Neural cell (in vitro differentiated cells): Measurements from ENCODE around the gene HOXB9.

Source experiments
- EP300 ChIP-seq: fragments of 450-650 bp; conservative IDR thresholded peaks from 2 replicates; pipeline ENCODE4 v1.6.1; 2014; ENCODE audit warnings: antibody characterized with exemption, mild to moderate bottlenecking, moderate library complexity; ENCODE audit not compliant: poor library complexity, severe bottlenecking
- EZH2 ChIP-seq: fragments of 200-600, 300-800 bp; shearing (Covaris generic), sonication (generic); IDR thresholded peaks from 2 replicates; pipeline ENCODE4 v1.6.1; 2014; ENCODE audit warnings: antibody characterized with exemption, low read length, borderline replicate concordance, mild to moderate bottlenecking; ENCODE audit not compliant: insufficient read depth, poor library complexity, severe bottlenecking
- MXI1 ChIP-seq: fragments of 450-650 bp; conservative IDR thresholded peaks from 2 replicates; pipeline ENCODE4 v1.6.1; 2014; ENCODE audit warnings: antibody characterized with exemption, mild to moderate bottlenecking; ENCODE audit not compliant: poor library complexity, severe bottlenecking
- POLR2AphosphoS5 ChIP-seq: IDR thresholded peaks from 2 replicates; pipeline ENCODE4 v1.6.1; 2012
- RAD21 ChIP-seq: fragments of 450-650 bp; conservative IDR thresholded peaks from 2 replicates; pipeline ENCODE4 v1.6.1; 2014; ENCODE audit warnings: antibody characterized with exemption, mild to moderate bottlenecking, moderate library complexity
- SMC3 ChIP-seq: fragments of 450-650 bp; conservative IDR thresholded peaks from 2 replicates; pipeline ENCODE4 v1.6.1; 2014; ENCODE audit warnings: antibody characterized with exemption, mild to moderate bottlenecking, moderate library complexity; ENCODE audit not compliant: poor library complexity
- TAF1 ChIP-seq: IDR thresholded peaks from 2 replicates; pipeline ENCODE4 v1.6.1; 2012; ENCODE audit warnings: low read depth
- TF ChIP-seq, protein P1 (sequence below): fragments of 450-650 bp; IDR thresholded peaks from 2 replicates; pipeline ENCODE4 v1.5.1; 2014; ENCODE audit warnings: antibody characterized with exemption, mild to moderate bottlenecking, moderate library complexity; ENCODE audit not compliant: poor library complexity, severe bottlenecking
- TF ChIP-seq, protein P2 (sequence below): IDR thresholded peaks from 2 replicates; pipeline ENCODE4 v1.6.1; 2012; ENCODE audit warnings: borderline replicate concordance

DNA sequence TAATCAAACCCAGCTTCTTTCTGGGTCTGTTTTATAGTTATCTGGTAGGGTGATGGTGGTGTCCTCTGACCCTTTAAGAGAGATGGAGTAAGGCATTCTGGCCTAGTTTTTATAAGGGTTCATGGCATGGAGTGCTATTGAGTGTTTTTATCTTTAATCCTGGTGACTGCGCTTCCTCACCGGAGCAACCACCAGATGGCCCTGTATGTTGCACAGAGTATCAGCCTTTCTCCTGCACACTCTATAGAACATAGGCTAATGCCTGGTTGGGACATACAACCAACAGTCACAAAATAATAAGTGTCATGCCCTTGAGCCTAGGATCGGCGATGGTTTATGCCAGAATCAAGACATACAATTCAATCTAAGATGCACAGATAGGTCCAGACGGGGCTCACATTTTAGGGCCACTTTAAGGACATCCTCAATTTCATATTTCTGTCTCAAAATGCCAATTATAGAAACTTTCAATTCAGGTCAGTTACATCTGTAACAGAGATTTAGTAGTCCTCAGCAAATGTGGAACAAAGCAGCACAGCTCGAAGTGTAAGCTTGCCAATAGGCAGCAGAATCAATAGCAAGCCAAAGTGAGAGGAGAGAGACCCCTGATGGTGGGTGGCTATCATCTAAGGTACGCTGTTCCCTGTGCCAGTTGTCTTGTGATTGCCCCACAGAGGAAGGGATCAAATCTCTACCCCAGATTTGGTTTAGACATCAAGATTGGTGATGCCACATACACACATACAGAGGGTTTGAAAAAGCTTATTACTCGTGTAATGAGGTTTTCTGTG is 37.2 kb upstream of the HOXB9 start:
- TF ChIP-seq EP300 (no peak), EZH2 (no peak), MXI1 (no peak), TAF1 (no peak), POLR2AphosphoS5 (no peak), SMC3 (no peak), RAD21 (no peak)
- TF ChIP-seq, protein P1, sequence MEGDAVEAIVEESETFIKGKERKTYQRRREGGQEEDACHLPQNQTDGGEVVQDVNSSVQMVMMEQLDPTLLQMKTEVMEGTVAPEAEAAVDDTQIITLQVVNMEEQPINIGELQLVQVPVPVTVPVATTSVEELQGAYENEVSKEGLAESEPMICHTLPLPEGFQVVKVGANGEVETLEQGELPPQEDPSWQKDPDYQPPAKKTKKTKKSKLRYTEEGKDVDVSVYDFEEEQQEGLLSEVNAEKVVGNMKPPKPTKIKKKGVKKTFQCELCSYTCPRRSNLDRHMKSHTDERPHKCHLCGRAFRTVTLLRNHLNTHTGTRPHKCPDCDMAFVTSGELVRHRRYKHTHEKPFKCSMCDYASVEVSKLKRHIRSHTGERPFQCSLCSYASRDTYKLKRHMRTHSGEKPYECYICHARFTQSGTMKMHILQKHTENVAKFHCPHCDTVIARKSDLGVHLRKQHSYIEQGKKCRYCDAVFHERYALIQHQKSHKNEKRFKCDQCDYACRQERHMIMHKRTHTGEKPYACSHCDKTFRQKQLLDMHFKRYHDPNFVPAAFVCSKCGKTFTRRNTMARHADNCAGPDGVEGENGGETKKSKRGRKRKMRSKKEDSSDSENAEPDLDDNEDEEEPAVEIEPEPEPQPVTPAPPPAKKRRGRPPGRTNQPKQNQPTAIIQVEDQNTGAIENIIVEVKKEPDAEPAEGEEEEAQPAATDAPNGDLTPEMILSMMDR = no peak
- TF ChIP-seq, protein P2, sequence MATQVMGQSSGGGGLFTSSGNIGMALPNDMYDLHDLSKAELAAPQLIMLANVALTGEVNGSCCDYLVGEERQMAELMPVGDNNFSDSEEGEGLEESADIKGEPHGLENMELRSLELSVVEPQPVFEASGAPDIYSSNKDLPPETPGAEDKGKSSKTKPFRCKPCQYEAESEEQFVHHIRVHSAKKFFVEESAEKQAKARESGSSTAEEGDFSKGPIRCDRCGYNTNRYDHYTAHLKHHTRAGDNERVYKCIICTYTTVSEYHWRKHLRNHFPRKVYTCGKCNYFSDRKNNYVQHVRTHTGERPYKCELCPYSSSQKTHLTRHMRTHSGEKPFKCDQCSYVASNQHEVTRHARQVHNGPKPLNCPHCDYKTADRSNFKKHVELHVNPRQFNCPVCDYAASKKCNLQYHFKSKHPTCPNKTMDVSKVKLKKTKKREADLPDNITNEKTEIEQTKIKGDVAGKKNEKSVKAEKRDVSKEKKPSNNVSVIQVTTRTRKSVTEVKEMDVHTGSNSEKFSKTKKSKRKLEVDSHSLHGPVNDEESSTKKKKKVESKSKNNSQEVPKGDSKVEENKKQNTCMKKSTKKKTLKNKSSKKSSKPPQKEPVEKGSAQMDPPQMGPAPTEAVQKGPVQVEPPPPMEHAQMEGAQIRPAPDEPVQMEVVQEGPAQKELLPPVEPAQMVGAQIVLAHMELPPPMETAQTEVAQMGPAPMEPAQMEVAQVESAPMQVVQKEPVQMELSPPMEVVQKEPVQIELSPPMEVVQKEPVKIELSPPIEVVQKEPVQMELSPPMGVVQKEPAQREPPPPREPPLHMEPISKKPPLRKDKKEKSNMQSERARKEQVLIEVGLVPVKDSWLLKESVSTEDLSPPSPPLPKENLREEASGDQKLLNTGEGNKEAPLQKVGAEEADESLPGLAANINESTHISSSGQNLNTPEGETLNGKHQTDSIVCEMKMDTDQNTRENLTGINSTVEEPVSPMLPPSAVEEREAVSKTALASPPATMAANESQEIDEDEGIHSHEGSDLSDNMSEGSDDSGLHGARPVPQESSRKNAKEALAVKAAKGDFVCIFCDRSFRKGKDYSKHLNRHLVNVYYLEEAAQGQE = no peak
